Measurements from ENCODE around the gene HILPDA.

The HILPDA gene

DNA sequence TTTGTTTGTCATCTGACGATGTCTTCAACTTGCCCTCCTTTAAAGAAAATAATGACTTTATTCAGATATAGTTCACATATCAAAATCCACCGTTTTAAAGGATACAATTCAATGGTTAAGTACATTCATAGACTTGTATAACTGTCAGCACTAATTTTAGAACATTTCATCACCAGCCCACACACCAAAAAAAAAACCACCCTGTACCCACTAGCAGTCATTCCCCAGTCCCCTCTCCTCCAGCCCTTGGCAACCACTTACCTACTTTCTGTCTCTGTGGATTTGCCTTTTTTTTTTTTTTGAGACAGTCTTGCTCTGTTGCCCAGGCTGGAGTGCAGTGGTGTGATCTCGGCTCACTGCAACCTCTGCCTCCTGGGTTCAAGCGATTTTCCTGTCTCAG is 5.3 kb upstream of the HILPDA start:
- ATAC-seq: no peak
- TF ChIP-seq ZNF8 (CRISPR knock-in tag; IDR thresholded peaks at IDR 0.05): no peak
- no peak for TF ChIP-seq ARNTL (CRISPR knock-in tag; IDR thresholded peaks at IDR 0.05; ENCODE audit: borderline replicate concordance, low read depth)
- TF ChIP-seq ZFP30 (CRISPR knock-in tag; IDR thresholded peaks at IDR 0.05): no peak

DNA sequence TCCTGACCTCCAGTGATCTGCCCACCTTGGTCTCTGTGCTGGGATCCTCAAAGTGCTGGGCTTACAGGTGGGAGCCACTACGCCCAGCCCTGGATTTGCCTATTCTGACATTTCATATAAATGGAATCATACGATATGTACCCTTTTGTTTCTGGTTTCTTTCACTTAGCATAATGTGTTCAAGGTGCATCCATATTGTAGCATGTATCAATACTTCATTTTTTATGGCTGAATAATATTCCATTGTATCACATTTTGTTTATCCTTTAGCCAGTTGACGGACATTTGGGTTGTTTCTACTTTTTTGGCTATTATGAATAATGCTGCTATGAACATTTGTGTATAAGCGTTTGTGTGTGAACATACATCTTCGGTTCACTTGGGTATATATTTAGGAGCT is 4.8 kb upstream of the HILPDA start:
- ATAC-seq: no peak
- TF ChIP-seq OSR1 (CRISPR knock-in tag; IDR thresholded peaks at IDR 0.05): no peak
- no peak for TF ChIP-seq RARB (CRISPR knock-in tag; IDR thresholded peaks at IDR 0.05)
- TF ChIP-seq, protein P1, sequence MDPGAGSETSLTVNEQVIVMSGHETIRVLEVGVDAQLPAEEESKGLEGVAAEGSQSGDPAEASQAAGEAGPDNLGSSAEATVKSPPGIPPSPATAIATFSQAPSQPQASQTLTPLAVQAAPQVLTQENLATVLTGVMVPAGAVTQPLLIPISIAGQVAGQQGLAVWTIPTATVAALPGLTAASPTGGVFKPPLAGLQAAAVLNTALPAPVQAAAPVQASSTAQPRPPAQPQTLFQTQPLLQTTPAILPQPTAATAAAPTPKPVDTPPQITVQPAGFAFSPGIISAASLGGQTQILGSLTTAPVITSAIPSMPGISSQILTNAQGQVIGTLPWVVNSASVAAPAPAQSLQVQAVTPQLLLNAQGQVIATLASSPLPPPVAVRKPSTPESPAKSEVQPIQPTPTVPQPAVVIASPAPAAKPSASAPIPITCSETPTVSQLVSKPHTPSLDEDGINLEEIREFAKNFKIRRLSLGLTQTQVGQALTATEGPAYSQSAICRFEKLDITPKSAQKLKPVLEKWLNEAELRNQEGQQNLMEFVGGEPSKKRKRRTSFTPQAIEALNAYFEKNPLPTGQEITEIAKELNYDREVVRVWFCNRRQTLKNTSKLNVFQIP (CRISPR knock-in tag; IDR thresholded peaks at IDR 0.05; ENCODE audit: borderline replicate concordance, low read depth): no peak
- TF ChIP-seq PATZ1 (CRISPR knock-in tag; IDR thresholded peaks at IDR 0.05; ENCODE audit: borderline replicate concordance): no peak
- no peak for TF ChIP-seq ESRRG (CRISPR knock-in tag; IDR thresholded peaks at IDR 0.05)
- TF ChIP-seq CREB5 (CRISPR knock-in tag; IDR thresholded peaks at IDR 0.05; ENCODE audit: low read depth): no peak

- TF ChIP-seq TOX (CRISPR knock-in tag; IDR thresholded peaks at IDR 0.05; ENCODE audit: borderline replicate concordance) (no peak), RARB (CRISPR knock-in tag; IDR thresholded peaks at IDR 0.05) (no peak), ZFP30 (CRISPR knock-in tag; IDR thresholded peaks at IDR 0.05) (no peak)
- TF ChIP-seq, protein P2, sequence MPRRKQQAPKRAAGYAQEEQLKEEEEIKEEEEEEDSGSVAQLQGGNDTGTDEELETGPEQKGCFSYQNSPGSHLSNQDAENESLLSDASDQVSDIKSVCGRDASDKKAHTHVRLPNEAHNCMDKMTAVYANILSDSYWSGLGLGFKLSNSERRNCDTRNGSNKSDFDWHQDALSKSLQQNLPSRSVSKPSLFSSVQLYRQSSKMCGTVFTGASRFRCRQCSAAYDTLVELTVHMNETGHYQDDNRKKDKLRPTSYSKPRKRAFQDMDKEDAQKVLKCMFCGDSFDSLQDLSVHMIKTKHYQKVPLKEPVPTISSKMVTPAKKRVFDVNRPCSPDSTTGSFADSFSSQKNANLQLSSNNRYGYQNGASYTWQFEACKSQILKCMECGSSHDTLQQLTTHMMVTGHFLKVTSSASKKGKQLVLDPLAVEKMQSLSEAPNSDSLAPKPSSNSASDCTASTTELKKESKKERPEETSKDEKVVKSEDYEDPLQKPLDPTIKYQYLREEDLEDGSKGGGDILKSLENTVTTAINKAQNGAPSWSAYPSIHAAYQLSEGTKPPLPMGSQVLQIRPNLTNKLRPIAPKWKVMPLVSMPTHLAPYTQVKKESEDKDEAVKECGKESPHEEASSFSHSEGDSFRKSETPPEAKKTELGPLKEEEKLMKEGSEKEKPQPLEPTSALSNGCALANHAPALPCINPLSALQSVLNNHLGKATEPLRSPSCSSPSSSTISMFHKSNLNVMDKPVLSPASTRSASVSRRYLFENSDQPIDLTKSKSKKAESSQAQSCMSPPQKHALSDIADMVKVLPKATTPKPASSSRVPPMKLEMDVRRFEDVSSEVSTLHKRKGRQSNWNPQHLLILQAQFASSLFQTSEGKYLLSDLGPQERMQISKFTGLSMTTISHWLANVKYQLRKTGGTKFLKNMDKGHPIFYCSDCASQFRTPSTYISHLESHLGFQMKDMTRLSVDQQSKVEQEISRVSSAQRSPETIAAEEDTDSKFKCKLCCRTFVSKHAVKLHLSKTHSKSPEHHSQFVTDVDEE (CRISPR knock-in tag; IDR thresholded peaks at IDR 0.05): no peak
- ATAC-seq: no peak
Measured at GRCh38 chr7:128452552-128452951, 3.1 kb upstream of the HILPDA start.

GRCh38 chr7:128453836-128454804 is 1.6 kb upstream of the HILPDA start:
- ATAC-seq: no peak
- TF ChIP-seq TCF4 (CRISPR knock-in tag; IDR thresholded peaks at IDR 0.05; ENCODE audit: borderline replicate concordance) (peak; percentile 22; the same call in 1 of the 2 replicates), PPARA (CRISPR knock-in tag; IDR thresholded peaks at IDR 0.05; ENCODE audit: borderline replicate concordance) (no peak)
- TF ChIP-seq, protein P2 (CRISPR knock-in tag; IDR thresholded peaks at IDR 0.05): peak; percentile 46; the same call in 1 of the 2 replicates
- TF ChIP-seq, protein P3, sequence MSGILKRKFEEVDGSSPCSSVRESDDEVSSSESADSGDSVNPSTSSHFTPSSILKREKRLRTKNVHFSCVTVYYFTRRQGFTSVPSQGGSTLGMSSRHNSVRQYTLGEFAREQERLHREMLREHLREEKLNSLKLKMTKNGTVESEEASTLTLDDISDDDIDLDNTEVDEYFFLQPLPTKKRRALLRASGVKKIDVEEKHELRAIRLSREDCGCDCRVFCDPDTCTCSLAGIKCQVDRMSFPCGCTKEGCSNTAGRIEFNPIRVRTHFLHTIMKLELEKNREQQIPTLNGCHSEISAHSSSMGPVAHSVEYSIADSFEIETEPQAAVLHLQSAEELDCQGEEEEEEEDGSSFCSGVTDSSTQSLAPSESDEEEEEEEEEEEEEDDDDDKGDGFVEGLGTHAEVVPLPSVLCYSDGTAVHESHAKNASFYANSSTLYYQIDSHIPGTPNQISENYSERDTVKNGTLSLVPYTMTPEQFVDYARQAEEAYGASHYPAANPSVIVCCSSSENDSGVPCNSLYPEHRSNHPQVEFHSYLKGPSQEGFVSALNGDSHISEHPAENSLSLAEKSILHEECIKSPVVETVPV (CRISPR knock-in tag; IDR thresholded peaks at IDR 0.05): no peak
